Testis (tissue), 2 donors: ENCODE data around the gene DCAF17.

Experiments
- POLR2A ChIP-seq: fragments of 450-650 bp; IDR thresholded peaks from one replicate; pipeline ENCODE4 v1.6.1; 2017; ENCODE audit warnings: antibody characterized with exemption, mild to moderate bottlenecking, moderate library complexity
- TF ChIP-seq, protein P1 (sequence below), 3 experiments: fragments of 450-650 bp in 2 of 3; fragments of 200-600 bp in 1 of 3; sonication (generic) in 1 of 3; IDR thresholded peaks; one replicate each; pipeline ENCODE4 v1.5.1; 2016 to 2019; ENCODE audit warnings: antibody characterized with exemption in 3 of 3, mild to moderate bottlenecking in 2 of 3, moderate library complexity in 1 of 3

DNA sequence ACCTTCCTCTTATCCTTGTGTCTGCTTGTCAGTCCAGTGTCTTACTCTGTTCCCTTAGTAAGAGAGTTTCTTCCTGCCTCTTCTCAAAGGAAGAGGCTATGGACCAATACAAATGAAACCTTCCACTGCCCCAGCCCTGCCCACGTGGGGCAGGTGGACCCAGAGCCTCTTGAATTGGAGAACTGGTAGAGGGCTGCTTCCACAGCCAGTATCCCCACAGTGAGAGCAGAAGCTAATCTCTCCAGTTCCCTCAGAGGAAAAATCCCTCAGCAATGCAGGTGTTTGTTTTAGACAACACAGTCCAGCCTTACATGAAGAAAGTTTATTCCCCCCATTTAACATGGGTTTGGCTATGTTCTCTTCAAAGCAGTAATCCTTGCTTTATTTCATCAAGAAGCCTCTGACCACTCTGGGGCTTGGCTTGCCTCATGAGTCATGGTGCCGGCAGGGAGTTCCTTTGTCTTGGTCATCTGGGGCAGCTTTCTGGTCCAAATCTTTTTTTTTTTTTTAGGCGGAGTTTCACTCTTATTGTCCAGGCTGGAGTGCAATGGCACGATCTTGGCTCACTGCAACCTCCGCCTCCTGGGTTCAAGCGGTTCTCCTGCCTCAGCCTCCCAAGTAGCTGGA is 81.8 kb downstream of the DCAF17 start:
- TF ChIP-seq, protein P1, sequence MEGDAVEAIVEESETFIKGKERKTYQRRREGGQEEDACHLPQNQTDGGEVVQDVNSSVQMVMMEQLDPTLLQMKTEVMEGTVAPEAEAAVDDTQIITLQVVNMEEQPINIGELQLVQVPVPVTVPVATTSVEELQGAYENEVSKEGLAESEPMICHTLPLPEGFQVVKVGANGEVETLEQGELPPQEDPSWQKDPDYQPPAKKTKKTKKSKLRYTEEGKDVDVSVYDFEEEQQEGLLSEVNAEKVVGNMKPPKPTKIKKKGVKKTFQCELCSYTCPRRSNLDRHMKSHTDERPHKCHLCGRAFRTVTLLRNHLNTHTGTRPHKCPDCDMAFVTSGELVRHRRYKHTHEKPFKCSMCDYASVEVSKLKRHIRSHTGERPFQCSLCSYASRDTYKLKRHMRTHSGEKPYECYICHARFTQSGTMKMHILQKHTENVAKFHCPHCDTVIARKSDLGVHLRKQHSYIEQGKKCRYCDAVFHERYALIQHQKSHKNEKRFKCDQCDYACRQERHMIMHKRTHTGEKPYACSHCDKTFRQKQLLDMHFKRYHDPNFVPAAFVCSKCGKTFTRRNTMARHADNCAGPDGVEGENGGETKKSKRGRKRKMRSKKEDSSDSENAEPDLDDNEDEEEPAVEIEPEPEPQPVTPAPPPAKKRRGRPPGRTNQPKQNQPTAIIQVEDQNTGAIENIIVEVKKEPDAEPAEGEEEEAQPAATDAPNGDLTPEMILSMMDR (IDR thresholded peaks at IDR 0.05): no peak
- TF ChIP-seq POLR2A: no peak
